Measurements from ENCODE around the gene RPSA.

- TF ChIP-seq CTCF (IDR thresholded peaks at IDR 0.05) (no peak), POLR2A (IDR thresholded peaks at IDR 0.05) (no peak)
These were observed 37.0 kb downstream of the RPSA start for GRCh38 chr3:39443530-39443929.
